Measurements from ENCODE around the gene CFI.

The CFI gene

DNA sequence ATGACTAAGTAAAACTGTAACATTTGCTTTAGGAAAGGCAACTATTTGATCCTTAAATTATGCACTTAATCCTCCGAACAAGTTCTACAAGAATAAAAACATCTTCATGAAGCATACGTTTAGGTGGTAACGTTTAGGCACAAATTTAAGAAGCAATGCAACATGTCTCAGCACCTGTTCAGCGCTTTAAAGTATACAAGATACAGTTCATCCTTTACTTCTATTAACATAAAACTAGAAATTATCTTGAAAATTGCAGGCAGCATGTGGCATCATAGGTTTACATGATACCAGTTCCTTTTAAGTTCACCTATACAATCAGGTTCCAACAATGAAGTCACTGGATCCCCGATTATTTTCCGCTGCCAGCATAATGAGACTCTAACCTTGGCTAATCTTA is 73.4 kb downstream of the CFI start:
- TF ChIP-seq, protein P1, sequence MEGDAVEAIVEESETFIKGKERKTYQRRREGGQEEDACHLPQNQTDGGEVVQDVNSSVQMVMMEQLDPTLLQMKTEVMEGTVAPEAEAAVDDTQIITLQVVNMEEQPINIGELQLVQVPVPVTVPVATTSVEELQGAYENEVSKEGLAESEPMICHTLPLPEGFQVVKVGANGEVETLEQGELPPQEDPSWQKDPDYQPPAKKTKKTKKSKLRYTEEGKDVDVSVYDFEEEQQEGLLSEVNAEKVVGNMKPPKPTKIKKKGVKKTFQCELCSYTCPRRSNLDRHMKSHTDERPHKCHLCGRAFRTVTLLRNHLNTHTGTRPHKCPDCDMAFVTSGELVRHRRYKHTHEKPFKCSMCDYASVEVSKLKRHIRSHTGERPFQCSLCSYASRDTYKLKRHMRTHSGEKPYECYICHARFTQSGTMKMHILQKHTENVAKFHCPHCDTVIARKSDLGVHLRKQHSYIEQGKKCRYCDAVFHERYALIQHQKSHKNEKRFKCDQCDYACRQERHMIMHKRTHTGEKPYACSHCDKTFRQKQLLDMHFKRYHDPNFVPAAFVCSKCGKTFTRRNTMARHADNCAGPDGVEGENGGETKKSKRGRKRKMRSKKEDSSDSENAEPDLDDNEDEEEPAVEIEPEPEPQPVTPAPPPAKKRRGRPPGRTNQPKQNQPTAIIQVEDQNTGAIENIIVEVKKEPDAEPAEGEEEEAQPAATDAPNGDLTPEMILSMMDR (IDR thresholded peaks at IDR 0.05; ENCODE audit: low read depth, low read length), result no peak
- Histone ChIP-seq H3K36me3 (no peaks in the 10 kb centered on the region), H3K4me1 (no peaks in the 10 kb centered on the region), H3K9me3 (no peaks in the 10 kb centered on the region), H3K4me3 (ENCODE audit: low read depth, low read length) (no peak overlapping the region), H3K27me3 (peaks cover 6% of the 10 kb centered on the region)
- no peak for DNase-seq

- TF ChIP-seq, protein P1 (IDR thresholded peaks at IDR 0.05; ENCODE audit: low read depth, low read length), result no peak
- DNase-seq, result no peak
- no peak overlapping the region for H3K4me3 ChIP-seq (ENCODE audit: low read depth, low read length)
- H3K4me1 ChIP-seq, result no peaks in the 10 kb centered on the region
- H3K9me3 ChIP-seq, result no peaks in the 10 kb centered on the region
- H3K36me3 ChIP-seq, result no peaks in the 10 kb centered on the region
- H3K27me3 ChIP-seq, result no peaks in the 10 kb centered on the region
Observed at GRCh38 chr4:109723110-109723509, 78.7 kb downstream of the CFI start.

- no peak for DNase-seq
- TF ChIP-seq, protein P1 (IDR thresholded peaks at IDR 0.05; ENCODE audit: low read depth, low read length), result no peak
- H3K9me3 ChIP-seq, result no peaks in the 10 kb centered on the region
- no peaks in the 10 kb centered on the region for H3K27me3 ChIP-seq
- H3K36me3 ChIP-seq, result no peaks in the 10 kb centered on the region
- no peaks in the 10 kb centered on the region for H3K4me1 ChIP-seq
- H3K4me3 ChIP-seq (ENCODE audit: low read depth, low read length), result no peak overlapping the region
Observed at GRCh38 chr4:109722357-109722756, 79.4 kb downstream of the CFI start.

GRCh38 chr4:109721033-109721432 is 80.8 kb downstream of the CFI start:
- Histone ChIP-seq H3K9me3 (no peaks in the 10 kb centered on the region), H3K36me3 (no peaks in the 10 kb centered on the region), H3K4me1 (no peaks in the 10 kb centered on the region), H3K4me3 (ENCODE audit: low read depth, low read length) (no peak overlapping the region), H3K27me3 (no peaks in the 10 kb centered on the region)
- TF ChIP-seq, protein P1 (IDR thresholded peaks at IDR 0.05; ENCODE audit: low read depth, low read length), result no peak
- DNase-seq, result no peak

DNA sequence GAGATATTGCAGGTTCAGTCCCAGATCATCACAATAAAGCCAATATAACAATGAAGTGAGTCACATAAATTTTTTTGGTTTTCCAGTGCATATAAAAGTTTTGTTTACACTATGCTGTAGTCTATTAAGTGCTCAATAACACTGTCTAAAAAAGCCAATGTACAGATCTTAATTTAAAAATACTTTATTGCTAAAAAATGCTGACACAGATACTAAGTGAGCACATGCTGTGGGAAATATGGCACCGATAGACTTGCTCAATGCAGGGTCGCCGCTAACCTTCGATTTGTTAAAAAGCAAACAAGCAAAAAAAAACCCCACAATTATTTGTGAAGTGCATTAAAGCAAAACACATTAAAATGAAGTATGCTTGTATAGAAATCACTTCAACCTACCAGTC is 82.2 kb downstream of the CFI start:
- no peak for DNase-seq
- H3K4me1 ChIP-seq, result no peaks in the 10 kb centered on the region
- no peaks in the 10 kb centered on the region for H3K9me3 ChIP-seq
- TF ChIP-seq, protein P1 (IDR thresholded peaks at IDR 0.05; ENCODE audit: low read depth, low read length), result no peak
- H3K4me3 ChIP-seq (ENCODE audit: low read depth, low read length), result no peak overlapping the region
- no peaks in the 10 kb centered on the region for H3K36me3 ChIP-seq
- no peaks in the 10 kb centered on the region for H3K27me3 ChIP-seq

DNA sequence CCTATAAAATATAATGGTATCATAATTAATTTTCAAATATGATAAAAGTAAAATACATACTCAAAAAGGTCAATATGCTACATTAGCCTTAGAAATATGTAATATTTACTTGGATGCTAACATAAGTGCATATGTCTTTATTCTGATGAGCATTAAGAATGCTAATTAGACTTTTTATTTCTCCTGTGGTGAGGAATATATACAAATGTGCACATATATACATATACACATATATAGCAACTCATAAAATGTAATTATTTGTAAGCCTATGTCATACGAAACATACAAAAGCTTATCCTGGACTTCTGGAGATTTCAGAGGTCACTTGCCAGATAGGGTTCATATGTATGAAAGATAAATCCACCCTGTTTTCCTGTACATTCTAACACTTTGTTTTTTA is 83.0 kb downstream of the CFI start:
- no peaks in the 10 kb centered on the region for H3K4me1 ChIP-seq
- no peak overlapping the region for H3K4me3 ChIP-seq (ENCODE audit: low read depth, low read length)
- no peak for DNase-seq
- H3K27me3 ChIP-seq, result no peaks in the 10 kb centered on the region
- H3K36me3 ChIP-seq, result no peaks in the 10 kb centered on the region
- no peaks in the 10 kb centered on the region for H3K9me3 ChIP-seq
- TF ChIP-seq, protein P1 (IDR thresholded peaks at IDR 0.05; ENCODE audit: low read depth, low read length), result no peak
